Stimulated activated naive CD8-positive, alpha-beta T cell treated with anti-CD3 and anti-CD28 coated beads, Interleukin-15, Interleukin-2, amounts not matched to agents 100 U/mL and 50 U/mL, for 24 hours (primary cell): ENCODE measurements around the gene B3GAT1.

Source experiments
- ATAC-seq: fragments of 150-1000 bp; cut with Tn5 transposase; one replicate; pipeline ENCODE4 v1.10.0; 2021
- DNase-seq: peaks from one replicate; pipeline ENCODE4 v3.0.0; 2021

B3GAT1 gene

GRCh38 chr11:134409552-134410429 lies 2.3 kb downstream of the B3GAT1 start:
- ATAC-seq (no peak), DNase-seq (no peak)

GRCh38 chr11:134407923-134408322 lies 4.1 kb downstream of the B3GAT1 start:
- DNase-seq (no peak), ATAC-seq (no peak)

GRCh38 chr11:134407321-134407828 lies 4.7 kb downstream of the B3GAT1 start:
- no peak for ATAC-seq

GRCh38 chr11:134406264-134407185 lies 5.5 kb downstream of the B3GAT1 start:
- DNase-seq (no peak), ATAC-seq (no peak)

More at GRCh38 chr11:134407321-134407828, 4.7 kb downstream of the B3GAT1 start:
- DNase-seq: no peak

GRCh38 chr11:134405841-134406240 lies 6.2 kb downstream of the B3GAT1 start:
- no peak for ATAC-seq
- no peak for DNase-seq

GRCh38 chr11:134405436-134405835 lies 6.6 kb downstream of the B3GAT1 start:
- ATAC-seq: no peak
- no peak for DNase-seq

- DNase-seq (no peak), ATAC-seq (no peak)
These were observed 7.3 kb downstream of the B3GAT1 start for GRCh38 chr11:134404575-134405341.

GRCh38 chr11:134402910-134403309 lies 9.1 kb downstream of the B3GAT1 start:
- ATAC-seq (no peak), DNase-seq (no peak)

- ATAC-seq (no peak), DNase-seq (no peak)
These were observed 9.9 kb downstream of the B3GAT1 start for GRCh38 chr11:134401825-134402809.

GRCh38 chr11:134399996-134400395 lies 12.0 kb downstream of the B3GAT1 start:
- ATAC-seq: no peak
- no peak for DNase-seq

GRCh38 chr11:134399293-134399654 lies 12.8 kb downstream of the B3GAT1 start:
- ATAC-seq (no peak), DNase-seq (no peak)

- no peak for DNase-seq
- ATAC-seq: no peak
These were observed 13.3 kb downstream of the B3GAT1 start for GRCh38 chr11:134398644-134399292.

- DNase-seq: no peak
- ATAC-seq: no peak
These were observed 14.0 kb downstream of the B3GAT1 start for GRCh38 chr11:134398079-134398444.

GRCh38 chr11:134397304-134398078 lies 14.6 kb downstream of the B3GAT1 start:
- DNase-seq (no peak), ATAC-seq (no peak)

- no peak for DNase-seq
- ATAC-seq: no peak
These were observed 17.0 kb downstream of the B3GAT1 start for GRCh38 chr11:134395002-134395401.

- DNase-seq (no peak), ATAC-seq (no peak)
These were observed 17.7 kb downstream of the B3GAT1 start for GRCh38 chr11:134394311-134394710.

GRCh38 chr11:134393638-134394037 lies 18.4 kb downstream of the B3GAT1 start:
- DNase-seq (no peak), ATAC-seq (no peak)

GRCh38 chr11:134392953-134393615 lies 19.0 kb downstream of the B3GAT1 start:
- no peak for ATAC-seq
- no peak for DNase-seq

- DNase-seq: no peak
- ATAC-seq: no peak
These were observed 20.4 kb downstream of the B3GAT1 start for GRCh38 chr11:134391656-134392055.
